Vagina (tissue), 2 donors: ENCODE measurements around the gene TINCR. TPM values are rescaled to one million over a fixed set of nuclear protein-coding genes. Genes with fewer than 3 reads are reported as not detected.

Source experiments
- DNase-seq, 2 donors: peaks; one replicate each; pipeline ENCODE4 v3.0.0-alpha.2; 2017; ENCODE audit errors: extremely low spot score in 2 of 2
- H3K27ac ChIP-seq: fragments of 200-600 bp; sonication (generic); one replicate; pipeline ENCODE4 v1.5.1; 2019
- H3K27me3 ChIP-seq: fragments of 200-600 bp; sonication (generic); one replicate; pipeline ENCODE4 v1.5.1; 2019
- H3K36me3 ChIP-seq, 2 donors: fragments of 200-600 bp; sonication (generic); one replicate each; pipeline ENCODE4 v1.5.1; 2017 to 2019
- H3K4me1 ChIP-seq: fragments of 200-600 bp; sonication (generic); one replicate; pipeline ENCODE4 v1.5.1; 2019
- H3K4me3 ChIP-seq, 2 donors: fragments of 200-600 bp; sonication (generic); 1 replicate in 1 of 2; 2 replicates in 1 of 2; pipeline ENCODE4 v1.5.1; 2016 to 2019
- H3K9me3 ChIP-seq: fragments of 200-600 bp; sonication (generic); one replicate; pipeline ENCODE4 v1.5.1; 2019
- POLR2A ChIP-seq, 2 donors: fragments of 450-650 bp; IDR thresholded peaks; one replicate each; pipeline ENCODE4 v1.6.1; 2017; ENCODE audit warnings: antibody characterized with exemption in 2 of 2, mild to moderate bottlenecking in 2 of 2, moderate library complexity in 2 of 2
- POLR2AphosphoS5 ChIP-seq, 2 donors: sonication (generic); formaldehyde crosslinking; IDR thresholded peaks; one replicate each; pipeline ENCODE4 v1.9.0; 2017; ENCODE audit warnings: antibody characterized with exemption in 2 of 2, mild to moderate bottlenecking in 2 of 2, low read depth in 1 of 2; ENCODE audit not compliant: insufficient read depth in 1 of 2
- intact Hi-C: fragments of 100-400 bp; cut with DNase I; formaldehyde crosslinking; loops from one replicate; pipeline ENCODE4 v1.15.1; 2023
- small RNA-seq: library from RNA; depleted of rRNA; stranded (forward); fragments of <200 nt; gene quantifications from one replicate; pipeline ENCODE3, GENCODE V24; 2016
- total RNA-seq: library from RNA; depleted of rRNA; stranded (reverse); fragments of >200 nt; gene quantifications from one replicate; pipeline ENCODE4 v1.2.3, GENCODE V29; 2016
- TF ChIP-seq, protein P1 (sequence below), 3 experiments: fragments of 450-650 bp in 2 of 3; fragments of 200-600 bp in 1 of 3; sonication (generic) in 1 of 3; IDR thresholded peaks; one replicate each; pipeline ENCODE4 v1.5.1; 2017 to 2019; ENCODE audit warnings: antibody characterized with exemption in 3 of 3, mild to moderate bottlenecking in 2 of 3, moderate library complexity in 2 of 3

The TINCR gene
- total RNA-seq, 1 donor from 2014 or later = 37.1 TPM

DNA sequence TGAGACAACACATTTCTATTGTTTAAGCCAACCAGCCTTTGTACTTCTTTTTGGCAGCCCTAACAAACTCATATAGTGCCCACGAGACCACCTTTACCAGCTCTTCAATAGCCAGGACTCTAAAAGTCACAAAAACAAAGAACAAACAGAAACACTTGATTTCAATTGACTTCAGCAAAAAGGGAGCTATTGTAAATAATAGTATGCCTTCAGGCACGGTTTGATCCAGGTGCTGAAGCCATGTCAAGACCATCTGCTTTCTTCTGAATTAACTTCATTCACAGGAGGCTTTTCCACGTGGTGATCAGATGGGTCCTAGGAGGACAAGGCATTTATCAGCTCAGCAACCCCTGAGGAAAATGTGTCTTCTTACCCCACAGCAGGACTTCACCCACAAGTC, 53.8 kb downstream of the TINCR start:
- no peak for DNase-seq
- no peaks in the 10 kb centered on the region for H3K4me1 ChIP-seq
- no peak overlapping the region for H3K4me3 ChIP-seq
- no peaks in the 10 kb centered on the region for H3K27me3 ChIP-seq
- TF ChIP-seq, protein P1, sequence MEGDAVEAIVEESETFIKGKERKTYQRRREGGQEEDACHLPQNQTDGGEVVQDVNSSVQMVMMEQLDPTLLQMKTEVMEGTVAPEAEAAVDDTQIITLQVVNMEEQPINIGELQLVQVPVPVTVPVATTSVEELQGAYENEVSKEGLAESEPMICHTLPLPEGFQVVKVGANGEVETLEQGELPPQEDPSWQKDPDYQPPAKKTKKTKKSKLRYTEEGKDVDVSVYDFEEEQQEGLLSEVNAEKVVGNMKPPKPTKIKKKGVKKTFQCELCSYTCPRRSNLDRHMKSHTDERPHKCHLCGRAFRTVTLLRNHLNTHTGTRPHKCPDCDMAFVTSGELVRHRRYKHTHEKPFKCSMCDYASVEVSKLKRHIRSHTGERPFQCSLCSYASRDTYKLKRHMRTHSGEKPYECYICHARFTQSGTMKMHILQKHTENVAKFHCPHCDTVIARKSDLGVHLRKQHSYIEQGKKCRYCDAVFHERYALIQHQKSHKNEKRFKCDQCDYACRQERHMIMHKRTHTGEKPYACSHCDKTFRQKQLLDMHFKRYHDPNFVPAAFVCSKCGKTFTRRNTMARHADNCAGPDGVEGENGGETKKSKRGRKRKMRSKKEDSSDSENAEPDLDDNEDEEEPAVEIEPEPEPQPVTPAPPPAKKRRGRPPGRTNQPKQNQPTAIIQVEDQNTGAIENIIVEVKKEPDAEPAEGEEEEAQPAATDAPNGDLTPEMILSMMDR (IDR thresholded peaks at IDR 0.05) = no peak
- TF ChIP-seq POLR2A (IDR thresholded peaks at IDR 0.05) (no peak), POLR2AphosphoS5 (IDR thresholded peaks at IDR 0.05; ENCODE audit: insufficient read depth in 1 of 2, low read depth in 1 of 2) (no peak)
- H3K27ac ChIP-seq = no peak overlapping the region
- intact Hi-C loops = no loop called here
- H3K9me3 ChIP-seq = no peaks in the 10 kb centered on the region
- no peaks in the 10 kb centered on the region for H3K36me3 ChIP-seq

- TF ChIP-seq POLR2AphosphoS5 (IDR thresholded peaks at IDR 0.05; ENCODE audit: insufficient read depth in 1 of 2, low read depth in 1 of 2) (no peak), POLR2A (IDR thresholded peaks at IDR 0.05) (no peak)
- TF ChIP-seq, protein P1 (IDR thresholded peaks at IDR 0.05) = no peak
- Histone ChIP-seq H3K27ac (no peak overlapping the region), H3K4me1 (no peaks in the 10 kb centered on the region), H3K27me3 (no peaks in the 10 kb centered on the region), H3K9me3 (no peaks in the 10 kb centered on the region), H3K36me3 (no peaks in the 10 kb centered on the region), H3K4me3 (no peak overlapping the region)
- DNase-seq = no peak
- intact Hi-C loops = no loop called here
Observed at GRCh38 chr19:5512715-5513114, 55.0 kb downstream of the TINCR start.

Small RNA genes within 50 kb of the gene (small RNA-seq; reads per million reads assigned to genes)
- gene SNRPEP4 = not detected

Other genes with a start within 250 kb of the TINCR start
- 295 TPM for gene PTPRS, start 227.1 kb downstream of the TINCR start, total RNA-seq
- not detected for gene ZNRF4, start 112.5 kb downstream of the TINCR start, total RNA-seq
- gene SAFB2, start 54.8 kb upstream of the TINCR start, total RNA-seq = 85.4 TPM
- 145 TPM for gene SAFB, start 55.1 kb upstream of the TINCR start, total RNA-seq
- 83.2 TPM for gene MICOS13, start 112.6 kb upstream of the TINCR start, total RNA-seq
- gene HSD11B1L, start 113.1 kb upstream of the TINCR start, total RNA-seq = 10.3 TPM
- gene RPL36, start 122.3 kb upstream of the TINCR start, total RNA-seq = 703 TPM
- 53.3 TPM for gene LONP1, start 152.2 kb upstream of the TINCR start, total RNA-seq
- gene CATSPERD, start 152.7 kb upstream of the TINCR start, total RNA-seq = not detected
- 0.98 TPM for gene PRR22, start 216.8 kb upstream of the TINCR start, total RNA-seq
- 39.0 TPM for gene DUS3L, start 223.2 kb upstream of the TINCR start, total RNA-seq
- 3.7 TPM for gene NRTN, start 237.1 kb upstream of the TINCR start, total RNA-seq